K562 (cell line): ENCODE measurements around the gene CETN1.

Source experiments
- FOXM1 ChIP-seq, 2 experiments: fragments of 450-650 bp in 1 of 2; sonication (generic) in 1 of 2; formaldehyde crosslinking in 1 of 2; IDR thresholded peaks; 2 replicates each; pipeline versions ENCODE4 v1.6.1 to v1.9.0; 2017 to 2022; ENCODE audit warnings: low read depth in 2 of 2, mild to moderate bottlenecking in 2 of 2, missing genetic modification reagents in 1 of 2, moderate library complexity in 1 of 2
- POLR2AphosphoS5 ChIP-seq: IDR thresholded peaks from 2 replicates; pipeline ENCODE4 v1.6.1; 2011; ENCODE audit warnings: mild to moderate bottlenecking, low read depth, low read length, moderate library complexity; ENCODE audit not compliant: control insufficient read depth, insufficient read depth
- TCF15 ChIP-seq: fragments of 250-450 bp; sonication (Bioruptor Pico); IDR thresholded peaks from 2 replicates; pipeline ENCODE4 v1.8.0; 2022; ENCODE audit warnings: moderate library complexity, mild to moderate bottlenecking, inconsistent platforms

GRCh38 chr18:532018-532417, 48.2 kb upstream of the CETN1 start:
- TF ChIP-seq FOXM1 (IDR thresholded peaks at IDR 0.05; ENCODE audit: low read depth) (no peak), FOXM1 (CRISPR knock-in tag; IDR thresholded peaks at IDR 0.05; ENCODE audit: low read depth) (no peak), POLR2AphosphoS5 (no peak), TCF15 (CRISPR knock-in tag) (no peak)
